ENCODE results near the gene ABCD1. TPM values are rescaled to one million over a fixed set of nuclear protein-coding genes. Genes with fewer than 3 reads are reported as not detected.
"Not testable (repeated sequence)": the region's sequence is repeated elsewhere in the genome, so short reads cannot be mapped to it uniquely, and the experiment has no call there.

ABCD1 gene
- total RNA-seq, 2 donors from 2014 or later = 5.6 to 6.7 TPM

- ATAC-seq (no peak), DNase-seq (ENCODE audit: low spot score in 2 of 2) (no peak)
- no peak overlapping the region for H3K27ac Mint-ChIP-seq
- H3K9me3 Mint-ChIP-seq = peaks cover 0 to 4% of the 10 kb centered on the region in 2 donors
- peaks cover 0 to 4% of the 10 kb centered on the region in 2 donors for H3K36me3 Mint-ChIP-seq
Measured at GRCh38 chrX:153738056-153738605, 13.5 kb downstream of the ABCD1 start.

GRCh38 chrX:153739754-153740486, 15.3 kb downstream of the ABCD1 start:
- DNase-seq (ENCODE audit: low spot score in 2 of 2) = no peak
- H3K27ac Mint-ChIP-seq = peak overlapping the region; percentile 55 to 88
- peak; percentile 53 to 92 for ATAC-seq

GRCh38 chrX:153740631-153741222, 16.1 kb downstream of the ABCD1 start:
- H3K9me3 Mint-ChIP-seq = no peaks in the 10 kb centered on the region
- peak overlapping the region in 1 of 2 donors; percentile 88 for H3K27ac Mint-ChIP-seq
- ATAC-seq = no peak
- no peak for DNase-seq (ENCODE audit: low spot score in 2 of 2)
- no peaks in the 10 kb centered on the region for H3K36me3 Mint-ChIP-seq

More at GRCh38 chrX:153739754-153740486, 15.3 kb downstream of the ABCD1 start:
- Mint-ChIP-seq H3K36me3 (peaks cover 0 to 2% of the 10 kb centered on the region in 2 donors), H3K9me3 (peaks cover 0 to 1% of the 10 kb centered on the region in 2 donors)

- ATAC-seq (no peak), DNase-seq (ENCODE audit: low spot score in 2 of 2) (no peak)
- Mint-ChIP-seq H3K9me3 (no peaks in the 10 kb centered on the region), H3K27ac (peak overlapping the region in 1 of 2 donors; percentile 88), H3K36me3 (no peaks in the 10 kb centered on the region)
Measured at GRCh38 chrX:153741446-153741845, 16.8 kb downstream of the ABCD1 start.

- H3K27ac Mint-ChIP-seq, H3K36me3 Mint-ChIP-seq, ATAC-seq: not testable (repeated sequence)
Measured at GRCh38 chrX:153742111-153742510, 17.5 kb downstream of the ABCD1 start.

GRCh38 chrX:153742796-153743467, 18.3 kb downstream of the ABCD1 start:
- not testable (repeated sequence) for ATAC-seq; H3K36me3 Mint-ChIP-seq; H3K27ac Mint-ChIP-seq; DNase-seq (ENCODE audit: low spot score in 2 of 2); H3K9me3 Mint-ChIP-seq

More at GRCh38 chrX:153742111-153742510, 17.5 kb downstream of the ABCD1 start:
- not testable (repeated sequence) for H3K9me3 Mint-ChIP-seq; DNase-seq (ENCODE audit: low spot score in 2 of 2)

- not testable (repeated sequence) for DNase-seq (ENCODE audit: low spot score in 2 of 2); ATAC-seq; H3K36me3 Mint-ChIP-seq; H3K27ac Mint-ChIP-seq; H3K9me3 Mint-ChIP-seq
Measured at GRCh38 chrX:153743468-153744209, 19.0 kb downstream of the ABCD1 start.

- DNase-seq (ENCODE audit: low spot score in 2 of 2) (no peak), ATAC-seq (no peak)
- no peak overlapping the region for H3K27ac Mint-ChIP-seq
- H3K9me3 Mint-ChIP-seq = no peaks in the 10 kb centered on the region
- H3K36me3 Mint-ChIP-seq = no peaks in the 10 kb centered on the region
Measured at GRCh38 chrX:153744210-153745066, 19.8 kb downstream of the ABCD1 start.

GRCh38 chrX:153745067-153745433, 20.4 kb downstream of the ABCD1 start:
- not testable (repeated sequence) for DNase-seq (ENCODE audit: low spot score in 2 of 2); H3K36me3 Mint-ChIP-seq; ATAC-seq; H3K27ac Mint-ChIP-seq; H3K9me3 Mint-ChIP-seq

GRCh38 chrX:153746359-153746758, 21.7 kb downstream of the ABCD1 start:
- ATAC-seq (no peak), DNase-seq (ENCODE audit: low spot score in 2 of 2) (no peak)
- no peaks in the 10 kb centered on the region for H3K36me3 Mint-ChIP-seq
- H3K27ac Mint-ChIP-seq = no peak overlapping the region
- H3K9me3 Mint-ChIP-seq = no peaks in the 10 kb centered on the region

- H3K36me3 Mint-ChIP-seq; DNase-seq (ENCODE audit: low spot score in 2 of 2); H3K27ac Mint-ChIP-seq; H3K9me3 Mint-ChIP-seq; ATAC-seq: not testable (repeated sequence)
Measured at GRCh38 chrX:153746991-153747390, 22.3 kb downstream of the ABCD1 start.

GRCh38 chrX:153749017-153749416, 24.4 kb downstream of the ABCD1 start:
- ATAC-seq; DNase-seq (ENCODE audit: low spot score in 2 of 2); H3K27ac Mint-ChIP-seq; H3K9me3 Mint-ChIP-seq; H3K36me3 Mint-ChIP-seq: not testable (repeated sequence)

- no peak for DNase-seq (ENCODE audit: low spot score in 2 of 2)
- no peak overlapping the region for H3K27ac Mint-ChIP-seq
- H3K9me3 Mint-ChIP-seq = no peaks in the 10 kb centered on the region
- H3K36me3 Mint-ChIP-seq = no peaks in the 10 kb centered on the region
- ATAC-seq = no peak
Measured at GRCh38 chrX:153750127-153750774, 25.6 kb downstream of the ABCD1 start.

GRCh38 chrX:153755136-153755535, 30.5 kb downstream of the ABCD1 start:
- ATAC-seq (no peak), DNase-seq (ENCODE audit: low spot score in 2 of 2) (no peak)
- no peaks in the 10 kb centered on the region for H3K9me3 Mint-ChIP-seq
- H3K27ac Mint-ChIP-seq = no peak overlapping the region
- H3K36me3 Mint-ChIP-seq = no peaks in the 10 kb centered on the region

- DNase-seq (ENCODE audit: low spot score in 2 of 2) (no peak), ATAC-seq (no peak)
- Mint-ChIP-seq H3K27ac (no peak overlapping the region), H3K36me3 (no peaks in the 10 kb centered on the region), H3K9me3 (no peaks in the 10 kb centered on the region)
Measured at GRCh38 chrX:153761863-153762262, 37.2 kb downstream of the ABCD1 start.
